ENCODE results near the gene PIK3AP1. TPM values are rescaled to one million over a fixed set of nuclear protein-coding genes. Genes with fewer than 3 reads are reported as not detected.

The PIK3AP1 gene
- total and polyA plus RNA-seq, 2 of the 4 experiments (the other 2 are of a cell fraction), result under 0.01 to 0.14 TPM

DNA sequence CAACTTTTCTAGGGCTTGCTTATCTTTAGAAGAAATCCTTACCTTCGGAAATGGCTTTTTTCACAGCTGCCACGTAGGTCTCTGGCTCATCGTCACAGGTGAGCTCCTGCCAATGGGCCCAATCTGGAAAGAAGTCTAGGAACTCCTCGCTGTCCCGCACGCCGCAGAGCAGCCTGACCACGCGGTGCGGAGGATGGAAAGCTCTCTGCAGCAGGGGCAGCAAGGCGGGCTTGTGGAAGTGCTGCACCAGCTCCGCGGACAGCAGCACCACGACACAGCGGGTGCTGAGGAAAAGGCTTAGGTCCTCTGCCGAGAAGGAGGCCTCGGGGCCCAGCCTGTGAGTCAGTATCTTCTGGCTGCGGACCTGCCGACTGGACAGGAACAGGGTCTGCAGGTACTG lies 10.8 kb downstream of the PIK3AP1 start:
- no peak overlapping the region for H2BK15ac ChIP-seq (ENCODE audit: low read depth, low read length)
- WGBS, 2 experiments (ENCODE audit: extremely low coverage in 2 of 2, insufficient read length in 1 of 2), result 81% methylated on average over 16 of the region's 19 CpGs; no CpG with 5 or more reads in 1 of the 2 experiments
- no peak for TF ChIP-seq CHD1 (IDR thresholded peaks at IDR 0.05; ENCODE audit: low read depth, low read length)
- TF ChIP-seq RCOR1 (IDR thresholded peaks at IDR 0.05; ENCODE audit: insufficient replicate concordance, low read length), result no peak
- TF ChIP-seq MAZ (IDR thresholded peaks at IDR 0.05; ENCODE audit: borderline replicate concordance, low read depth, low read length), result no peak
- TF ChIP-seq RFX5 (IDR thresholded peaks at IDR 0.05; ENCODE audit: low read depth, low read length), result no peak
- TF ChIP-seq POLR2A (IDR thresholded peaks at IDR 0.05; ENCODE audit: low read depth, low read length), result no peak
- no peak for TF ChIP-seq SMC3 (IDR thresholded peaks at IDR 0.05; ENCODE audit: low read depth, low read length)
- TF ChIP-seq, protein P1, sequence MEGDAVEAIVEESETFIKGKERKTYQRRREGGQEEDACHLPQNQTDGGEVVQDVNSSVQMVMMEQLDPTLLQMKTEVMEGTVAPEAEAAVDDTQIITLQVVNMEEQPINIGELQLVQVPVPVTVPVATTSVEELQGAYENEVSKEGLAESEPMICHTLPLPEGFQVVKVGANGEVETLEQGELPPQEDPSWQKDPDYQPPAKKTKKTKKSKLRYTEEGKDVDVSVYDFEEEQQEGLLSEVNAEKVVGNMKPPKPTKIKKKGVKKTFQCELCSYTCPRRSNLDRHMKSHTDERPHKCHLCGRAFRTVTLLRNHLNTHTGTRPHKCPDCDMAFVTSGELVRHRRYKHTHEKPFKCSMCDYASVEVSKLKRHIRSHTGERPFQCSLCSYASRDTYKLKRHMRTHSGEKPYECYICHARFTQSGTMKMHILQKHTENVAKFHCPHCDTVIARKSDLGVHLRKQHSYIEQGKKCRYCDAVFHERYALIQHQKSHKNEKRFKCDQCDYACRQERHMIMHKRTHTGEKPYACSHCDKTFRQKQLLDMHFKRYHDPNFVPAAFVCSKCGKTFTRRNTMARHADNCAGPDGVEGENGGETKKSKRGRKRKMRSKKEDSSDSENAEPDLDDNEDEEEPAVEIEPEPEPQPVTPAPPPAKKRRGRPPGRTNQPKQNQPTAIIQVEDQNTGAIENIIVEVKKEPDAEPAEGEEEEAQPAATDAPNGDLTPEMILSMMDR (conservative IDR thresholded peaks at IDR 0.05; ENCODE audit: low read depth, low read length), result no peak
- TF ChIP-seq, protein P2, sequence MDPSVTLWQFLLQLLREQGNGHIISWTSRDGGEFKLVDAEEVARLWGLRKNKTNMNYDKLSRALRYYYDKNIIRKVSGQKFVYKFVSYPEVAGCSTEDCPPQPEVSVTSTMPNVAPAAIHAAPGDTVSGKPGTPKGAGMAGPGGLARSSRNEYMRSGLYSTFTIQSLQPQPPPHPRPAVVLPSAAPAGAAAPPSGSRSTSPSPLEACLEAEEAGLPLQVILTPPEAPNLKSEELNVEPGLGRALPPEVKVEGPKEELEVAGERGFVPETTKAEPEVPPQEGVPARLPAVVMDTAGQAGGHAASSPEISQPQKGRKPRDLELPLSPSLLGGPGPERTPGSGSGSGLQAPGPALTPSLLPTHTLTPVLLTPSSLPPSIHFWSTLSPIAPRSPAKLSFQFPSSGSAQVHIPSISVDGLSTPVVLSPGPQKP (IDR thresholded peaks at IDR 0.05; ENCODE audit: borderline replicate concordance, low read depth, low read length), result no peak
- TF ChIP-seq, protein P3, sequence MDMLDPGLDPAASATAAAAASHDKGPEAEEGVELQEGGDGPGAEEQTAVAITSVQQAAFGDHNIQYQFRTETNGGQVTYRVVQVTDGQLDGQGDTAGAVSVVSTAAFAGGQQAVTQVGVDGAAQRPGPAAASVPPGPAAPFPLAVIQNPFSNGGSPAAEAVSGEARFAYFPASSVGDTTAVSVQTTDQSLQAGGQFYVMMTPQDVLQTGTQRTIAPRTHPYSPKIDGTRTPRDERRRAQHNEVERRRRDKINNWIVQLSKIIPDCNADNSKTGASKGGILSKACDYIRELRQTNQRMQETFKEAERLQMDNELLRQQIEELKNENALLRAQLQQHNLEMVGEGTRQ (IDR thresholded peaks at IDR 0.05; ENCODE audit: low read depth, low read length), result no peak
- TF ChIP-seq MAFK (IDR thresholded peaks at IDR 0.05; ENCODE audit: low read depth, low read length), result no peak
- no peak for TF ChIP-seq BHLHE40 (IDR thresholded peaks at IDR 0.05; ENCODE audit: low read depth, low read length)
- no peak for TF ChIP-seq CEBPB (IDR thresholded peaks at IDR 0.05; ENCODE audit: low read depth, low read length)
- no peak for TF ChIP-seq FOS (IDR thresholded peaks at IDR 0.05; ENCODE audit: low read depth, low read length)
- no peak for TF ChIP-seq RAD21 (IDR thresholded peaks at IDR 0.05; ENCODE audit: low read length)
- no peak for TF ChIP-seq MXI1 (IDR thresholded peaks at IDR 0.05; ENCODE audit: borderline replicate concordance, low read depth, low read length)
- TF ChIP-seq NFE2L2 (IDR thresholded peaks at IDR 0.05; ENCODE audit: low read depth, low read length), result no peak
- no peak overlapping the region for H3K9ac ChIP-seq (ENCODE audit: low read depth, low read length)
- no peak overlapping the region for H4K5ac ChIP-seq (ENCODE audit: low read depth, low read length)
- H3K4me1 ChIP-seq (ENCODE audit: control insufficient read depth, insufficient read depth, low read length), result peaks cover 2% of the 10 kb centered on the region; the same call in 1 of the 2 replicates
- in situ Hi-C loops (cut with MboI; ENCODE audit: low sequenced_read_pairs), result no loop called here
- H3K23ac ChIP-seq (ENCODE audit: low read depth, low read length), result no peak overlapping the region
- no peak overlapping the region for H2AK5ac ChIP-seq (ENCODE audit: low read depth, low read length)
- peaks cover 5% of the 10 kb centered on the region; the same call in 1 of the 2 replicates for H3K27me3 ChIP-seq (ENCODE audit: control insufficient read depth, insufficient read depth, low read length)
- dilution Hi-C loops (cut with HindIII; ENCODE audit: low sequenced_read_pairs, unreplicated experiment), result no loop called here
- H3K4me2 ChIP-seq (ENCODE audit: low read depth, low read length), result no peak overlapping the region
- no peak overlapping the region for H3K27ac ChIP-seq (ENCODE audit: insufficient read depth, low read length)
- H2BK5ac ChIP-seq (ENCODE audit: low read depth, low read length, poor library complexity, severe bottlenecking), result no peak overlapping the region
- no peak overlapping the region for H4K91ac ChIP-seq (ENCODE audit: insufficient read depth, low read depth, low read length)
- no peak overlapping the region for H3K18ac ChIP-seq (ENCODE audit: low read depth, low read length)
- no peak overlapping the region for H4K8ac ChIP-seq (ENCODE audit: low read depth in 2 of 2, low read length in 2 of 2)
- intact Hi-C loops (cut with micrococcal nuclease), result no loop called here
- H3K36me3 ChIP-seq (ENCODE audit: control insufficient read depth, insufficient read depth, low read length), result no peaks in the 10 kb centered on the region
- no peak overlapping the region for H3K14ac ChIP-seq (replicated peaks; ENCODE audit: low read depth, low read length)
- no peaks in the 10 kb centered on the region for H4K20me1 ChIP-seq (ENCODE audit: insufficient read depth, low read length)
- H3K79me1 ChIP-seq (ENCODE audit: low read depth in 1 of 2, low read length in 2 of 2), result no peaks in the 10 kb centered on the region
- DNase-seq (no peak), ATAC-seq (ENCODE audit: low read depth) (no peak)
- H3K9me3 ChIP-seq (ENCODE audit: control insufficient read depth, insufficient read depth, low read length), result no peaks in the 10 kb centered on the region
- no peak overlapping the region for H2AK9ac ChIP-seq (replicated peaks; ENCODE audit: low read depth, low read length, poor library complexity)
- CTCF ChIA-PET, result interaction anchor here (0.6 kb wide), 1 partner anchor 237 kb away, joined by 3 read pairs; no protein-coding TSS in a partner anchor
- no peaks in the 10 kb centered on the region for H3K9me1 ChIP-seq (ENCODE audit: insufficient read depth, low read length)
- POLR2A ChIA-PET (ENCODE audit: unreplicated experiment), result no interaction called here
- no peak overlapping the region for H3K56ac ChIP-seq (ENCODE audit: extremely low read depth, insufficient read depth, low read length)
- no peak overlapping the region for H2AFZ ChIP-seq (replicated peaks; ENCODE audit: low read length, poor library complexity)
- no peak overlapping the region for H2BK120ac ChIP-seq (ENCODE audit: low read depth, low read length)
- BruUV-seq (replicated peaks), result no TSS peak
- H2BK20ac ChIP-seq (ENCODE audit: low read depth, low read length), result no peak overlapping the region
- H3K4ac ChIP-seq (ENCODE audit: low read depth, low read length), result no peak overlapping the region
- H3K4me3 ChIP-seq (ENCODE audit: insufficient read depth, low read depth, low read length), result no peak overlapping the region
